ENCODE measurements around the gene PEPD.

The PEPD gene

GRCh38 chr19:33445442-33446329, 75.9 kb downstream of the PEPD start:
- Histone ChIP-seq H3K79me2 (ENCODE audit: control insufficient read depth, insufficient read depth, low read length, unreplicated experiment) (no peaks in the 10 kb centered on the region), H3K4me1 (ENCODE audit: control insufficient read depth, insufficient read depth, low read length, unreplicated experiment) (no peaks in the 10 kb centered on the region), H3K36me3 (ENCODE audit: insufficient read depth, low read length) (no peaks in the 10 kb centered on the region), H2AFZ (ENCODE audit: low read length, unreplicated experiment) (no peak overlapping the region), H3K27ac (ENCODE audit: low read depth, low read length) (no peak overlapping the region), H3K4me3 (ENCODE audit: low read depth, low read length) (no peak overlapping the region), H3K27me3 (ENCODE audit: insufficient read depth, low read length) (no peaks in the 10 kb centered on the region)

DNA sequence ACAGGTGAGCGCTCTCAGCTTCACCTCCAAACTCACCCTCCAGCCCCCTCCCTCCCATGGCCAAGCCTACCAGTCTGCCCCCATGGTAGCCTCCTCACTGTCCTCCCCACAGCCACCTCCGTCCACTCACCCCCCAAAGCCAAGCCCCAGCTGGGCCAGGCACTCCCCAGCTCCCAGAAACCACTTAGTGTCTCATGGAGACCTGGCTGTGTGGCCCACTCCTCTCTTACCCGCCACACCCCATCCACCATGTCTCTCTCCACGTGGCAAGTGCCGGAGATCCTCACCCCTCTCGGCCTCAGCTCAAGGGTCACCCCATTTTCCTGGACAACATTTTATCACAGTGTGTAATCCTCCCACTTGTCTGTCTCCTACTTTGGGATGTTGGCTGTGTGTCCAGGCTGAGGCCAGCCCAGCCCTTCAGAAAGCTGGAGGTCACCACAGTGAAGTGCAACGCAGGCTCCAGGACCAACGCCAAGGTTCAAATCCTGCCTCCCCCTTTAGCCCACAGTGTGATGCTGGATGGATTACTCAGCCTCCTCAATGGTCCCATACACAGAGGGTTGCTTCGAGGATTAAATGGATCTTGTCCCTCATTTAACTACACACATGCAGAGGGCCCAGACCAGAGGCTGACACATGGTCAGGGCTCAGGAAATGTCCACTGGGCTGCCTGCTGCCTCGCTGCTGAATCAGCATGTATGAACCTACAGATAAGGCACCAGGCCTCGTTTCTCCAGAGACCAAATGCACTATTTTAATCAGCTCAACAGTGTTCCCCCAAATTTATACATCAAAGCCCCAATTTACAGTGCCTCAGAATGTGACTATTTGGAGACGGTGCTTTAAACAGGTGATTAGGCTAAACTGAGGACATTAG, 76.8 kb downstream of the PEPD start:
- no peaks in the 10 kb centered on the region for H3K27me3 ChIP-seq (ENCODE audit: insufficient read depth, low read length)
- H3K79me2 ChIP-seq (ENCODE audit: control insufficient read depth, insufficient read depth, low read length, unreplicated experiment) = no peaks in the 10 kb centered on the region
- no peak overlapping the region for H3K4me3 ChIP-seq (ENCODE audit: low read depth, low read length)
- no peak overlapping the region for H2AFZ ChIP-seq (ENCODE audit: low read length, unreplicated experiment)
- no peaks in the 10 kb centered on the region for H3K36me3 ChIP-seq (ENCODE audit: insufficient read depth, low read length)
- H3K27ac ChIP-seq (ENCODE audit: low read depth, low read length) = no peak overlapping the region
- H3K4me1 ChIP-seq (ENCODE audit: control insufficient read depth, insufficient read depth, low read length, unreplicated experiment) = no peaks in the 10 kb centered on the region

GRCh38 chr19:33443638-33444561, 77.7 kb downstream of the PEPD start:
- no peak overlapping the region for H3K4me3 ChIP-seq (ENCODE audit: low read depth, low read length)
- no peak overlapping the region for H2AFZ ChIP-seq (ENCODE audit: low read length, unreplicated experiment)
- H3K27me3 ChIP-seq (ENCODE audit: insufficient read depth, low read length) = no peaks in the 10 kb centered on the region
- no peaks in the 10 kb centered on the region for H3K79me2 ChIP-seq (ENCODE audit: control insufficient read depth, insufficient read depth, low read length, unreplicated experiment)
- H3K4me1 ChIP-seq (ENCODE audit: control insufficient read depth, insufficient read depth, low read length, unreplicated experiment) = no peaks in the 10 kb centered on the region
- H3K27ac ChIP-seq (ENCODE audit: low read depth, low read length) = no peak overlapping the region
- H3K36me3 ChIP-seq (ENCODE audit: insufficient read depth, low read length) = no peaks in the 10 kb centered on the region

DNA sequence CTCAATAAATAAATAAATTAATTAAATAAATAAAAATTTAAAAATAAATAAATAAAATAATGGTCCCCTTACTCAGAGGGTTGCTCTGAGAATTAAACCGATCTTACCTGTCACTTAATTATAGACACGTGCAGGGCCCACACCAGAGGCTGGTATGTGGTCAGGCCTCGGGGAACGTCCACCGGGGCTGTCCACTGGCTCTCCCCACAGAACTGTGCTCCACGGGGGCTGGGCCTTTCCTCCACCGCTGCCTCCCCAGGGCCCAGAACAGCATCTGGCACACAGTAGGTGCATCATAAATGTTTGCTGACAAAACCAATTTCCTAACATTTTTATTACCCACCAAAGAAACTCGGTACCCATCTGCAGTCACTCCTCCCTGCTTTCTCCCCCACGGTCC, 78.9 kb downstream of the PEPD start:
- Histone ChIP-seq H3K4me1 (ENCODE audit: control insufficient read depth, insufficient read depth, low read length, unreplicated experiment) (no peaks in the 10 kb centered on the region), H3K36me3 (ENCODE audit: insufficient read depth, low read length) (no peaks in the 10 kb centered on the region), H3K4me3 (ENCODE audit: low read depth, low read length) (no peak overlapping the region), H3K27me3 (ENCODE audit: insufficient read depth, low read length) (no peaks in the 10 kb centered on the region), H3K27ac (ENCODE audit: low read depth, low read length) (no peak overlapping the region), H3K79me2 (ENCODE audit: control insufficient read depth, insufficient read depth, low read length, unreplicated experiment) (no peaks in the 10 kb centered on the region), H2AFZ (ENCODE audit: low read length, unreplicated experiment) (no peak overlapping the region)

DNA sequence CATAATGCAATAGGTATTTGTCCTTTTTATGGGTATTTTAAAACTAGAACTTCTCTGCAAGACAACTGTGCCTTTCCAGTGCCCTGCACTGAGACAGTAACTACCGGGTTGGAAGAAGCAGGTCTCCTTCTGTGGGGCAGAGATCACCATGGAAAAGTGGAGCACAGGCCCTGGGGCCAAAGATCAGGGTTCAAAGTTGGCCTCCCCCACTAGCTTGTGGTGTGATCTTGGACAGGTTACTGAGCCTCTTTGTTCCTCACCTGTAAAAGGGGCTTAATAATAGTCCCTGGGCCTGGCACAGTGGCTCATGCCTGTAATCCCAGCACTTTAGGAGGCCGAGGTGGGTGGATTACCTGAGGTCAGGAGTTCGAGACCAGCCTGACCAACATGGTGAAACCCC, 79.8 kb downstream of the PEPD start:
- Histone ChIP-seq H3K27ac (ENCODE audit: low read depth, low read length) (no peak overlapping the region), H3K79me2 (ENCODE audit: control insufficient read depth, insufficient read depth, low read length, unreplicated experiment) (no peaks in the 10 kb centered on the region), H3K36me3 (ENCODE audit: insufficient read depth, low read length) (no peaks in the 10 kb centered on the region), H3K27me3 (ENCODE audit: insufficient read depth, low read length) (no peaks in the 10 kb centered on the region), H3K4me3 (ENCODE audit: low read depth, low read length) (no peak overlapping the region), H3K4me1 (ENCODE audit: control insufficient read depth, insufficient read depth, low read length, unreplicated experiment) (no peaks in the 10 kb centered on the region), H2AFZ (ENCODE audit: low read length, unreplicated experiment) (no peak overlapping the region)

DNA sequence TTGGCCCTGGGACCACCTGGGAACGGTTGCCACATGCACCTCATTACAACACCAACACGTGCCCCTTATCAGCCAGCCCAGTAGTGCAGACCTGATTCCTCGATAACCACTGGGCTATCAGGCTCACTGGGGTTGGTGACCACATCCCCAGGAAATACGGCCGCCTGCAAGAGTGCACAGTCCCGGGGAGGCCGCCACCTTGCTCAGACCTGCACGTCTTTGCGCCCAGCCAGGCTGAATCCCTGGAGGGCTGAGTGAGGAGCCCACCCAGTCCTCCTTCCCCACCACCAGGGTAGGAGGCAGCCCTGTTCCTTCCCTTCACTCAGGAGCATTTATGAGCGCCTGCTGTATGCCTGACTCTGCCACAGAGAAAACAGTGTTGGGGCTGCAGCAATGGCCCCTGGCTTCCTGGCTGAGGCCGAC, 80.3 kb downstream of the PEPD start:
- Histone ChIP-seq H3K36me3 (ENCODE audit: insufficient read depth, low read length) (no peaks in the 10 kb centered on the region), H2AFZ (ENCODE audit: low read length, unreplicated experiment) (no peak overlapping the region), H3K4me1 (ENCODE audit: control insufficient read depth, insufficient read depth, low read length, unreplicated experiment) (no peaks in the 10 kb centered on the region), H3K79me2 (ENCODE audit: control insufficient read depth, insufficient read depth, low read length, unreplicated experiment) (no peaks in the 10 kb centered on the region), H3K27ac (ENCODE audit: low read depth, low read length) (no peak overlapping the region), H3K27me3 (ENCODE audit: insufficient read depth, low read length) (no peaks in the 10 kb centered on the region), H3K4me3 (ENCODE audit: low read depth, low read length) (no peak overlapping the region)

GRCh38 chr19:33440682-33441081, 80.9 kb downstream of the PEPD start:
- no peaks in the 10 kb centered on the region for H3K27me3 ChIP-seq (ENCODE audit: insufficient read depth, low read length)
- no peak overlapping the region for H3K27ac ChIP-seq (ENCODE audit: low read depth, low read length)
- H3K4me1 ChIP-seq (ENCODE audit: control insufficient read depth, insufficient read depth, low read length, unreplicated experiment) = no peaks in the 10 kb centered on the region
- no peak overlapping the region for H2AFZ ChIP-seq (ENCODE audit: low read length, unreplicated experiment)
- H3K4me3 ChIP-seq (ENCODE audit: low read depth, low read length) = no peak overlapping the region
- no peaks in the 10 kb centered on the region for H3K36me3 ChIP-seq (ENCODE audit: insufficient read depth, low read length)
- H3K79me2 ChIP-seq (ENCODE audit: control insufficient read depth, insufficient read depth, low read length, unreplicated experiment) = no peaks in the 10 kb centered on the region

GRCh38 chr19:33440241-33440640, 81.3 kb downstream of the PEPD start:
- Histone ChIP-seq H2AFZ (ENCODE audit: low read length, unreplicated experiment) (no peak overlapping the region), H3K27me3 (ENCODE audit: insufficient read depth, low read length) (no peaks in the 10 kb centered on the region), H3K4me1 (ENCODE audit: control insufficient read depth, insufficient read depth, low read length, unreplicated experiment) (peaks cover 2% of the 10 kb centered on the region), H3K27ac (ENCODE audit: low read depth, low read length) (no peak overlapping the region), H3K36me3 (ENCODE audit: insufficient read depth, low read length) (no peaks in the 10 kb centered on the region), H3K4me3 (ENCODE audit: low read depth, low read length) (no peak overlapping the region), H3K79me2 (ENCODE audit: control insufficient read depth, insufficient read depth, low read length, unreplicated experiment) (no peaks in the 10 kb centered on the region)

DNA sequence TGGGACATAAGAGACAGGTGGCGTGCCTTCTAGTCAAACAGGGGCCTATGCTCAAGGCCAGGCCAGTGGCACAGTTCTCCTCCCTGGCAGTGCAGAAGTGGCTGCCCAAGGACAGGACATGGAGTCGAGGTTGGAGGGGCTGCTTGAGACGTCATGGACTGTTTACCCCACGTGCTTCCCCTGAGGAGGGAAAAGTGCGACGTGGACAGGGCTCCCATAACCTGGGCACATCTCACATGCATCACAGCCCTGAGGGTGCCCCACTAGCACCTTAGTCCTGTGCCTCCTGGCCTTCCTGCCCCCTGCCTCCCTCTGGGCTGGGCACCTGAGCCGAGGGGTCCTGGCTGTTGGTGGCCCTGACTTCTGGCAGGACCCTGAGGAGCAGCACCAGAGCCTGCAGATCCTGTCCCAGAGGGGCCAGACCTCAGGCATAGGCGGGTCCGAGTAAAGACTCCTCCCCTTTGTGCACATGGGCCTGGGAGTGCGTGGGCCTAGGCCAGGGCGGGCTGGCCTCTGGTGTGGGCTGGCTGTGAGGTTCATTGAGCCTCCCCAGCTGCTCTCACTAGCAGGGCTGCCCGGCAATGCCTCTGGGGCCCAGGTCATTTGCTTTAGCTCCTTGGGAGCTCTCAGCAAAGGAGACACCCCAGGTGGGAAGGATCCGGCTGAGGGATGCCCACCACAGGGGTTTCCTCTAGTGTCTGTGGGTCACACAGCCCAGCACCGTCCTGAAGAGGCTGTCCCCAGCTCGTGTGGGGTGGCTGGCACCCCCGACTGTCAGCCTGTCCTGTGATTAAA, 82.4 kb downstream of the PEPD start:
- Histone ChIP-seq H3K79me2 (ENCODE audit: control insufficient read depth, insufficient read depth, low read length, unreplicated experiment) (no peaks in the 10 kb centered on the region), H3K27ac (ENCODE audit: low read depth, low read length) (no peak overlapping the region), H3K36me3 (ENCODE audit: insufficient read depth, low read length) (no peaks in the 10 kb centered on the region), H3K4me3 (ENCODE audit: low read depth, low read length) (no peak overlapping the region), H3K27me3 (ENCODE audit: insufficient read depth, low read length) (no peaks in the 10 kb centered on the region), H2AFZ (ENCODE audit: low read length, unreplicated experiment) (no peak overlapping the region), H3K4me1 (ENCODE audit: control insufficient read depth, insufficient read depth, low read length, unreplicated experiment) (peaks cover 7% of the 10 kb centered on the region)
